ENCODE data around the gene FAM107B. TPM values are rescaled to one million over a fixed set of nuclear protein-coding genes. Genes with fewer than 3 reads are reported as not detected.

Gene FAM107B
- total and polyA plus RNA-seq, 2 donors (not counting 3 experiments of a cell fraction or from before 2014, with no cell fraction given), result 39.2 to 176 TPM

DNA sequence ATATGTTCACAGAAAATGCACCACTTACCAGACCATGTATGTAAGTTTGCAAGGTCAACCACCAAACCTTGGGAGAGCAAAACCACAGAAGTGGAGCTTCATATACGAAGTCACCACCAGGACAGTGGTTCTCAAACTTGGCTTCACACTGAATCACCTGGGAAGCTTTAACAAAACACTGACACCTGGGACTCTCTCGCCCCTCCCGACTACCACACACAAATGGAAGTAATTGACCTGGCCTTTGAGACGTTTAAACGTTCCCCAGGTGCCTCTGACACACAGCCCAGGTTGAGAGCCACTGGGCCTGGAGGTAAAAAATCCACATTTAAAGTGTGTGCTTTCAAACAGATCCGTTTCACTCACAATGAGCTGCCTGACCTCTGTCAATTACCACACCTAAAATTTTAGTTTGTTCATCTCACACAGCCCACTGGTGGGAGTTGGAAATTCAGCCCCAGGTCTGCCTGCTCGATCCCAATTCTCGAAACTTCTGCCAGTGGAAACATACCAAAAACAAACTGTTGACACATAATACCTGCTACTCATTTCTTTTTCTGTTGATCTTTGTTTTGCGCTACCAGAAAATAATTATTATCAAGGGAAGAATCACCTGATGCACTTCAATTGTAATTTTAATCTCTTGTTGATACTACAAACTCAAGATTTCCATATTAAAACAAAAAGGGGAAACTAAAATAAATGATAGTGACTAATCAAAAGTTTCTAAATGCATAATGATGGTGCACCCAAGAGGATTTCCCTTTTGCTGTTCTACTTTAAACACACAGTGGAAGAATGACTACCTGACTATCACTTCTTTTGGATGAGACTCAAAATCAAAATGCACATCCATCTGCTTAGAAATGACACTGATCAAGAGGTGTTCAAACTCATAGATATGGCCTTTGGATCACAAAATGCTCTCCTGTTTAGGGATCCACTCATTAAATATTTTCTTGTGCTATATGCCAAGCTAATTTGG, 36.6 kb upstream of the FAM107B start:
- intact Hi-C loops (cut with micrococcal nuclease), result no loop called here
- H3K9me1 ChIP-seq (replicated peaks; ENCODE audit: control insufficient read depth, extremely low read depth, insufficient read depth, low read length), result no peaks in the 10 kb centered on the region
- TF ChIP-seq GATA2 (IDR thresholded peaks at IDR 0.05; ENCODE audit: insufficient read depth, insufficient read length, low read depth, low read length) (no peak), FOS (IDR thresholded peaks at IDR 0.05; ENCODE audit: borderline replicate concordance, insufficient read depth, low read length) (no peak), POLR2AphosphoS5 (IDR thresholded peaks at IDR 0.05; ENCODE audit: insufficient read depth, low read depth, low read length) (no peak), POLR2A (IDR thresholded peaks at IDR 0.05; ENCODE audit: low read depth, low read length) (no peak), JUN (IDR thresholded peaks at IDR 0.05; ENCODE audit: borderline replicate concordance, insufficient read depth, insufficient read length, low read depth) (no peak), MYC (IDR thresholded peaks at IDR 0.05; ENCODE audit: low read depth, low read length) (no peak), EZH2 (IDR thresholded peaks at IDR 0.05; ENCODE audit: borderline replicate concordance, low read depth, low read length, severe bottlenecking) (no peak)
- TF ChIP-seq, protein P1, sequence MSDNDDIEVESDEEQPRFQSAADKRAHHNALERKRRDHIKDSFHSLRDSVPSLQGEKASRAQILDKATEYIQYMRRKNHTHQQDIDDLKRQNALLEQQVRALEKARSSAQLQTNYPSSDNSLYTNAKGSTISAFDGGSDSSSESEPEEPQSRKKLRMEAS (IDR thresholded peaks at IDR 0.05; ENCODE audit: insufficient read depth, insufficient read length), result no peak
- TF ChIP-seq, protein P2, sequence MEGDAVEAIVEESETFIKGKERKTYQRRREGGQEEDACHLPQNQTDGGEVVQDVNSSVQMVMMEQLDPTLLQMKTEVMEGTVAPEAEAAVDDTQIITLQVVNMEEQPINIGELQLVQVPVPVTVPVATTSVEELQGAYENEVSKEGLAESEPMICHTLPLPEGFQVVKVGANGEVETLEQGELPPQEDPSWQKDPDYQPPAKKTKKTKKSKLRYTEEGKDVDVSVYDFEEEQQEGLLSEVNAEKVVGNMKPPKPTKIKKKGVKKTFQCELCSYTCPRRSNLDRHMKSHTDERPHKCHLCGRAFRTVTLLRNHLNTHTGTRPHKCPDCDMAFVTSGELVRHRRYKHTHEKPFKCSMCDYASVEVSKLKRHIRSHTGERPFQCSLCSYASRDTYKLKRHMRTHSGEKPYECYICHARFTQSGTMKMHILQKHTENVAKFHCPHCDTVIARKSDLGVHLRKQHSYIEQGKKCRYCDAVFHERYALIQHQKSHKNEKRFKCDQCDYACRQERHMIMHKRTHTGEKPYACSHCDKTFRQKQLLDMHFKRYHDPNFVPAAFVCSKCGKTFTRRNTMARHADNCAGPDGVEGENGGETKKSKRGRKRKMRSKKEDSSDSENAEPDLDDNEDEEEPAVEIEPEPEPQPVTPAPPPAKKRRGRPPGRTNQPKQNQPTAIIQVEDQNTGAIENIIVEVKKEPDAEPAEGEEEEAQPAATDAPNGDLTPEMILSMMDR (IDR thresholded peaks at IDR 0.05; ENCODE audit: extremely low read depth in 1 of 2, insufficient read depth in 1 of 2, low read depth in 1 of 2, low read length in 2 of 2), result no peak
- no peaks in the 10 kb centered on the region for H4K20me1 ChIP-seq (replicated peaks; ENCODE audit: control insufficient read depth, extremely low read depth, insufficient read depth, low read length)
- BruUV-seq (replicated peaks), result no TSS peak
- no peak overlapping the region for H2AFZ ChIP-seq (ENCODE audit: low read depth, low read length)
- H3K36me3 ChIP-seq (ENCODE audit: control insufficient read depth in 2 of 2, extremely low read depth in 1 of 2, insufficient read depth in 2 of 2, low read length in 2 of 2), result no peaks in the 10 kb centered on the region
- H3K9me3 ChIP-seq (replicated peaks; ENCODE audit: control insufficient read depth, insufficient read depth, low read length), result no peaks in the 10 kb centered on the region
- H3K4me1 ChIP-seq (ENCODE audit: control insufficient read depth, extremely low read depth, insufficient read depth, low read length), result no peaks in the 10 kb centered on the region
- H3K79me2 ChIP-seq (ENCODE audit: control insufficient read depth, insufficient read depth, low read length), result no peaks in the 10 kb centered on the region
- ChIA-PET POLR2A (no interaction called here), CTCF (interaction anchor here (1.1 to 1.3 kb wide), 2 partner anchors 12 to 211 kb away, joined by 3 to 4 read pairs; no protein-coding TSS in a partner anchor)
- H3K9ac ChIP-seq (replicated peaks; ENCODE audit: extremely low read depth, insufficient read depth, low read length), result no peak overlapping the region
- FAIRE-seq (no peak), DNase-seq (ENCODE audit: low read depth, low spot score) (no peak)
- no peak overlapping the region for H3K4me3 ChIP-seq (replicated peaks in 1 of 3; ENCODE audit: insufficient read depth in 1 of 3, low read depth in 1 of 3, low read length in 3 of 3)
- H3K27me3 ChIP-seq (ENCODE audit: control insufficient read depth in 2 of 2, insufficient read depth in 2 of 2, low read length in 2 of 2), result no peaks in the 10 kb centered on the region
- no peak overlapping the region for H3K27ac ChIP-seq (ENCODE audit: insufficient read depth, low read depth, low read length)
- dilution Hi-C loops (cut with MboI; ENCODE audit: extremely low pct_ligation_motif_present, low sequenced_read_pairs), result no loop called here
- H3K4me2 ChIP-seq (ENCODE audit: insufficient read depth, low read length), result no peak overlapping the region

Measured in endothelial cell of umbilical vein (primary cell).